Endodermal cell (in vitro differentiated cells): ENCODE results near the gene COL26A1. TPM values are rescaled to one million over a fixed set of nuclear protein-coding genes. Genes with fewer than 3 reads are reported as not detected.
"Not testable (repeated sequence)": the region's sequence is repeated elsewhere in the genome, so short reads cannot be mapped to it uniquely, and the experiment has no call there.

Experiments
- DNase-seq: peaks from one replicate; pipeline ENCODE4 v3.0.0-alpha.2; 2017
- H3K27ac ChIP-seq: 2 replicates; pipeline ENCODE4 v1.5.1; 2013; ENCODE audit warnings: mild to moderate bottlenecking, low read depth, low read length, moderate library complexity
- H3K27me3 ChIP-seq: 2 replicates; pipeline ENCODE4 v1.6.1; 2013; ENCODE audit warnings: mild to moderate bottlenecking, low read length, moderate library complexity; ENCODE audit not compliant: insufficient read depth, control insufficient read depth, poor library complexity, severe bottlenecking
- H3K36me3 ChIP-seq: 2 replicates; pipeline ENCODE4 v1.7.0; 2013; ENCODE audit warnings: mild to moderate bottlenecking, low read length, moderate library complexity; ENCODE audit not compliant: control insufficient read depth, insufficient read depth
- H3K4me1 ChIP-seq: one replicate; pipeline ENCODE4 v1.7.0; 2013; ENCODE audit warnings: low read length; ENCODE audit not compliant: control insufficient read depth, insufficient read depth
- H3K4me3 ChIP-seq: 2 replicates; pipeline ENCODE4 v1.5.1; 2013; ENCODE audit warnings: mild to moderate bottlenecking, low read length, moderate library complexity
- H3K9ac ChIP-seq: 2 replicates; pipeline ENCODE4 v1.6.1; 2013; ENCODE audit warnings: mild to moderate bottlenecking, low read length, moderate library complexity; ENCODE audit not compliant: poor library complexity, severe bottlenecking; ENCODE audit errors: extremely low read depth
- H3K9me3 ChIP-seq: 2 replicates; pipeline ENCODE4 v1.6.1; 2013; ENCODE audit warnings: mild to moderate bottlenecking, low read length, moderate library complexity; ENCODE audit not compliant: control insufficient read depth
- H3K27ac Mint-ChIP-seq: 2 replicates; pipeline ENCODE4 v1.8.0; 2020; ENCODE audit warnings: mixed read lengths
- H3K27me3 Mint-ChIP-seq: 2 replicates; pipeline ENCODE4 v1.8.0; 2021; ENCODE audit warnings: mild to moderate bottlenecking, mixed read lengths; ENCODE audit not compliant: insufficient read depth
- H3K36me3 Mint-ChIP-seq: 2 replicates; pipeline ENCODE4 v1.8.0; 2020; ENCODE audit warnings: low read depth, mixed read lengths
- H3K4me1 Mint-ChIP-seq: 2 replicates; pipeline ENCODE4 v1.8.0; 2020; ENCODE audit warnings: mixed read lengths
- H3K4me3 Mint-ChIP-seq: 2 replicates; pipeline ENCODE4 v1.8.0; 2020; ENCODE audit warnings: mild to moderate bottlenecking, moderate library complexity, mixed read lengths
- H3K9me3 Mint-ChIP-seq: 2 replicates; pipeline ENCODE4 v1.8.0; 2020; ENCODE audit warnings: mild to moderate bottlenecking, mixed read lengths
- CTCF ChIP-seq: fragments of 200-600 bp; sonication (generic); conservative IDR thresholded peaks from 2 replicates; pipeline ENCODE4 v1.5.0; 2021; ENCODE audit warnings: antibody characterized with exemption, mild to moderate bottlenecking
- WGBS, 2 experiments: methylation state at CpG; one replicate each; pipeline versions ENCODE4 v1.1.5 to v1.1.7; 2013; ENCODE audit warnings: missing lambda C conversion rate in 2 of 2, mixed read lengths in 1 of 2; ENCODE audit not compliant: insufficient coverage in 1 of 2, insufficient read length in 1 of 2; 5-methylcytosine and 5-hydroxymethylcytosine counted together
- total RNA-seq, 2 donors: library from RNA; stranded (reverse); fragmentation: NEBNext Ultra II Directional in 1 of 2; extraction: Animal tissue kit (Norgen Biotek cat#: 25700) in 1 of 2; gene quantifications; 2 replicates in 1 of 2; 3 replicates in 1 of 2; pipeline ENCODE4 v1.2.1, GENCODE V29; 2021

The COL26A1 gene
- total RNA-seq, 2 donors from 2014 or later: 41.2 to 47.0 TPM

GRCh38 chr7:101560856-101561255 lies 198.2 kb downstream of the COL26A1 start:
- H3K4me1 Mint-ChIP-seq: no peaks in the 10 kb centered on the region
- H3K9me3 Mint-ChIP-seq: peaks cover 3% of the 10 kb centered on the region
- no peaks in the 10 kb centered on the region for H3K36me3 Mint-ChIP-seq
- H3K9me3 ChIP-seq: no peaks in the 10 kb centered on the region
- no peak overlapping the region for H3K27ac Mint-ChIP-seq
- H3K9ac ChIP-seq: no peak overlapping the region
- no peak overlapping the region for H3K4me3 ChIP-seq
- no peak overlapping the region for H3K4me3 Mint-ChIP-seq
- H3K27me3 Mint-ChIP-seq: no peaks in the 10 kb centered on the region
- no peaks in the 10 kb centered on the region for H3K36me3 ChIP-seq
- no peaks in the 10 kb centered on the region for H3K4me1 ChIP-seq
- peak; percentile 41 for DNase-seq
- WGBS, 2 experiments: 86 to 91% methylated on average over 7 of the region's 7 CpGs
- TF ChIP-seq CTCF: no peak
- H3K27ac ChIP-seq: no peak overlapping the region
- no peaks in the 10 kb centered on the region for H3K27me3 ChIP-seq

GRCh38 chr7:101561293-101561692 lies 198.6 kb downstream of the COL26A1 start:
- not testable (repeated sequence) for H3K9me3 Mint-ChIP-seq, H3K27ac Mint-ChIP-seq, H3K27me3 ChIP-seq, H3K9ac ChIP-seq, H3K4me1 ChIP-seq, H3K36me3 Mint-ChIP-seq, DNase-seq, H3K4me3 Mint-ChIP-seq, H3K9me3 ChIP-seq, H3K4me3 ChIP-seq, H3K27ac ChIP-seq, H3K27me3 Mint-ChIP-seq, H3K4me1 Mint-ChIP-seq, H3K36me3 ChIP-seq
- WGBS, 2 experiments: 87 to 94% methylated on average over 2 of the region's 3 CpGs

GRCh38 chr7:101562531-101563197 lies 200.0 kb downstream of the COL26A1 start:
- H3K36me3 Mint-ChIP-seq: no peaks in the 10 kb centered on the region
- peak; percentile 61 for DNase-seq
- H3K9me3 Mint-ChIP-seq: peaks cover 3% of the 10 kb centered on the region
- TF ChIP-seq CTCF: peak; percentile 30
- H3K4me1 Mint-ChIP-seq: no peaks in the 10 kb centered on the region
- no peak overlapping the region for H3K4me3 Mint-ChIP-seq
- no peaks in the 10 kb centered on the region for H3K36me3 ChIP-seq
- no peaks in the 10 kb centered on the region for H3K4me1 ChIP-seq
- no peaks in the 10 kb centered on the region for H3K27me3 ChIP-seq
- no peaks in the 10 kb centered on the region for H3K9me3 ChIP-seq
- H3K27ac ChIP-seq: no peak overlapping the region
- no peaks in the 10 kb centered on the region for H3K27me3 Mint-ChIP-seq
- WGBS, 2 experiments: 86 to 88% methylated on average over 11 to 15 of the region's 15 CpGs
- no peak overlapping the region for H3K9ac ChIP-seq
- no peak overlapping the region for H3K4me3 ChIP-seq
- no peak overlapping the region for H3K27ac Mint-ChIP-seq
